HL-60 (cell line): ENCODE data around the gene RAB15.

Source experiments
- CTCF ChIP-seq: IDR thresholded peaks from one replicate; pipeline ENCODE4 v1.5.1; 2011; ENCODE audit warnings: low read length, control low read depth, inconsistent platforms; ENCODE audit not compliant: insufficient read depth
- POLR2AphosphoS5 ChIP-seq: IDR thresholded peaks from 2 replicates; pipeline ENCODE4 v1.6.1; 2012; ENCODE audit warnings: low read depth
- REST ChIP-seq: IDR thresholded peaks from 2 replicates; pipeline ENCODE4 v1.6.1; 2012; ENCODE audit warnings: low read depth; ENCODE audit not compliant: insufficient replicate concordance

GRCh38 chr14:65003394-65003793 lies 31.3 kb upstream of the RAB15 start:
- no peak for TF ChIP-seq CTCF
- TF ChIP-seq POLR2AphosphoS5: no peak
- TF ChIP-seq REST: no peak
